Measurements from ENCODE around the gene IQSEC1.

The IQSEC1 gene

GRCh38 chr3:12991861-12992281 is 81.4 kb downstream of the IQSEC1 start:
- no peak overlapping the region for H3K4me3 ChIP-seq (ENCODE audit: low read length)
- no peak for DNase-seq (ENCODE audit: low read depth)
- TF ChIP-seq CTCF (conservative IDR thresholded peaks at IDR 0.05; ENCODE audit: low read length), result no peak

GRCh38 chr3:12991481-12991837 is 81.8 kb downstream of the IQSEC1 start:
- no peak for DNase-seq (ENCODE audit: low read depth)
- no peak for TF ChIP-seq CTCF (conservative IDR thresholded peaks at IDR 0.05; ENCODE audit: low read length)
- H3K4me3 ChIP-seq (ENCODE audit: low read length), result no peak overlapping the region

- DNase-seq (ENCODE audit: low read depth), result peak; percentile 78
- TF ChIP-seq CTCF (conservative IDR thresholded peaks at IDR 0.05; ENCODE audit: low read length), result no peak
- no peak overlapping the region for H3K4me3 ChIP-seq (ENCODE audit: low read length)
Measured at GRCh38 chr3:12990781-12991480, 82.3 kb downstream of the IQSEC1 start.

- DNase-seq (ENCODE audit: low read depth), result peak; percentile 10
- no peak for TF ChIP-seq CTCF (conservative IDR thresholded peaks at IDR 0.05; ENCODE audit: low read length)
- no peak overlapping the region for H3K4me3 ChIP-seq (ENCODE audit: low read length)
Measured at GRCh38 chr3:12990306-12990705, 82.9 kb downstream of the IQSEC1 start.

DNA sequence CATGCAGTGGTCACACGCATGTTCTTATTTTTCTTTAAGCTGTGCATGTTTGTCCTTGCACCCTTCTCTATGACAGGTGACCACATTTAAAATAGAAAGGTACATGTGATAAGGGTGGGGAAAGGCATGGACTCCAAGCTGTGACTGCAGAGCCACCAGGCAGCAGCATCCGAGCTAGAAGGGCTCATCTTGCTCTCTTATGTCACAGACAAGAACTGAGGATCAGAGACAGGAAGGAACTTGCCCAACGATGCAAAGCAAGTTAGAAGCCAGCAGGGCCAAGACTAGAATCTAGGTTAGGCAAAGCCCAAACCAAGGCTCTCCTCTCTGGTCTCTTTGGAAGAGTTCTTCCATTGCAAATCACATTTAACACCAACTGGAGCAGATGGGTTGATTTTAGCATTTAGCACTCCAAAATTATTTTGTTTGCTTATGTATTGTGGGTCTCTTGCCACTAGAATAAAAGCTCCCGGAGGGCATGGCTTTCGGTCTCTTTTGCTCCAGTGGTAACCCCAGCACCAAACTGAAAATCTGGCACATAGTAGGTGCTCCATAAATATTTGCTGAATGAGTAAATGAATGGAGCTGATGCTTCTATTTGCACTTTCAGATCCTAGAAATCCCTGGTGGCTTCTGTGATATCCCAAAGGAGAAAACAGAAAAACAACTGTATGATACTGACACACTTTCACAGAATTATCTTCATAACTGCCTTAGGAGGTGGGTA is 84.3 kb downstream of the IQSEC1 start:
- no peak for TF ChIP-seq CTCF (conservative IDR thresholded peaks at IDR 0.05; ENCODE audit: low read length)
- no peak overlapping the region for H3K4me3 ChIP-seq (ENCODE audit: low read length)
- DNase-seq (ENCODE audit: low read depth), result no peak

DNA sequence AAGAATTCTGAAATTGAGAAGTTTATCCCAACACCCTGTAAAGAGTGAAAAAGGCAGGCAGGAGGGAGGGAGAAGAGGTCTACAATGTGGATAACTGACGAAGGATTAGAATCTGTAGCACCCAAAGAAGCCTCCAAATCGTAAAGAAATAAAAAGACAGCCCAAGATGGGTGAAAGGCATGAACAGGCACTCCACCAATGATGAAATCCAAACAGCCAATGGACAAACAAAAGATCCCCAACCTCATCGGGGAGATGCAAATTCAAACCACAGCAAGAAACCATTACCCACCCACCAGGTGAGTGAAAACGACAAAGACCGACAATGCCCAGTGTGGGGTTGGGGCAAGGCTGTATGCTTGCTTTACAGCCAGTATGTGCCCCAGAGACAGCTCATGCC is 85.6 kb downstream of the IQSEC1 start:
- H3K4me3 ChIP-seq (ENCODE audit: low read length), result no peak overlapping the region
- no peak for DNase-seq (ENCODE audit: low read depth)
- no peak for TF ChIP-seq CTCF (conservative IDR thresholded peaks at IDR 0.05; ENCODE audit: low read length)

DNA sequence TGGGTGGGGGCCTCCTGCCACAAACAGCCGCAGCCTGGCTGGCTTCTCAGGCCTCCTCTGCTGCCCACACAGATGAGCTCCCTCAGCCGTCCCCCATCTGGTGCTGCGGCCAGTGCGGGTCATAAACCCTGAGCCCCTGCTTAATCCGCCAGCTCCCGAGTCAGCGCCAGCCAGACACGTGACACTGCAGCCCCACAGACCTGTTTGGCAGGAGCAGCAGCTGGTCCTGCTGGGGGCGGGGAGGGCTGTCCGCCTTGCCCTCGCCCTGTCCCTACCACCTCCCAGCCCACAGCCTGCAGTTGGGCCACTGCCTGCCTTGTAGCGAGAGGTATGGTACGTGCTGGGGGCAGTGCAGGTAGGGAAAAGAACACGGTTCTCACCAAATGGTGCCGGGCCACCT is 86.2 kb downstream of the IQSEC1 start:
- no peak for TF ChIP-seq CTCF (conservative IDR thresholded peaks at IDR 0.05; ENCODE audit: low read length)
- DNase-seq (ENCODE audit: low read depth), result no peak
- H3K4me3 ChIP-seq (ENCODE audit: low read length), result no peak overlapping the region

All from AG10803 (cell line).